Tibial nerve (tissue), 4 donors: ENCODE data around the gene ADCY10.
A peak's percentile ranks its signal among the peaks of the same experiment; 100 is the strongest.

Source experiments
- EP300 ChIP-seq, 2 donors: sonication (generic); formaldehyde crosslinking; IDR thresholded peaks; one replicate each; pipeline ENCODE4 v1.6.1; 2017; ENCODE audit warnings: antibody characterized with exemption in 2 of 2, mild to moderate bottlenecking in 1 of 2
- POLR2A ChIP-seq, 2 donors: fragments of 450-650 bp; IDR thresholded peaks; one replicate each; pipeline ENCODE4 v1.6.1; 2017; ENCODE audit warnings: antibody characterized with exemption in 2 of 2, mild to moderate bottlenecking in 2 of 2, moderate library complexity in 2 of 2
- TF ChIP-seq, protein P1 (sequence below), 5 experiments: fragments of 200-600 bp in 3 of 5; fragments of 450-650 bp in 2 of 5; sonication (generic) in 3 of 5; IDR thresholded peaks; one replicate each; pipeline ENCODE4 v1.5.1; 2016 to 2019; ENCODE audit warnings: antibody characterized with exemption in 5 of 5, mild to moderate bottlenecking in 3 of 5, moderate library complexity in 2 of 5

DNA sequence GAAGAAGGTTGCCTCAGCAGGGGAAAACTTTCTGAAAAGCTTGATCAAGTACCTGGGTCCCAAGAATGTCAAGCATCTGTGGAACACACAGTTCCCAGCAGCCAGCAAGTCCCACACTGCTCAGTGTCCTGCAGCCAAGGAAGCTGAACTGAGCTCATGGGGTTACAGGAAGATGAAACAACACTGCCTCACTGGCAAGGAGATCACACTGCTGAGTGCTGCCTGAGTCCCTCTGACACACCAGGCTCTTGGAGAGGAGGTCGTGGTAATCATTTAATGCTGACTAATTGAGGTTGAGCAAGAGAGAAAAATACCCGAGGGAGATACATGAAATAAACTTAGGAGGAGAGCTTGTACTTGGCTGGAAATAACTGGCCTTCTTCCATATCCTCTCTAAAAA, 116.9 kb downstream of the ADCY10 start:
- TF ChIP-seq POLR2A (IDR thresholded peaks at IDR 0.05) (no peak), EP300 (IDR thresholded peaks at IDR 0.05) (peak; percentile 55 to 96)
- TF ChIP-seq, protein P1, sequence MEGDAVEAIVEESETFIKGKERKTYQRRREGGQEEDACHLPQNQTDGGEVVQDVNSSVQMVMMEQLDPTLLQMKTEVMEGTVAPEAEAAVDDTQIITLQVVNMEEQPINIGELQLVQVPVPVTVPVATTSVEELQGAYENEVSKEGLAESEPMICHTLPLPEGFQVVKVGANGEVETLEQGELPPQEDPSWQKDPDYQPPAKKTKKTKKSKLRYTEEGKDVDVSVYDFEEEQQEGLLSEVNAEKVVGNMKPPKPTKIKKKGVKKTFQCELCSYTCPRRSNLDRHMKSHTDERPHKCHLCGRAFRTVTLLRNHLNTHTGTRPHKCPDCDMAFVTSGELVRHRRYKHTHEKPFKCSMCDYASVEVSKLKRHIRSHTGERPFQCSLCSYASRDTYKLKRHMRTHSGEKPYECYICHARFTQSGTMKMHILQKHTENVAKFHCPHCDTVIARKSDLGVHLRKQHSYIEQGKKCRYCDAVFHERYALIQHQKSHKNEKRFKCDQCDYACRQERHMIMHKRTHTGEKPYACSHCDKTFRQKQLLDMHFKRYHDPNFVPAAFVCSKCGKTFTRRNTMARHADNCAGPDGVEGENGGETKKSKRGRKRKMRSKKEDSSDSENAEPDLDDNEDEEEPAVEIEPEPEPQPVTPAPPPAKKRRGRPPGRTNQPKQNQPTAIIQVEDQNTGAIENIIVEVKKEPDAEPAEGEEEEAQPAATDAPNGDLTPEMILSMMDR (IDR thresholded peaks at IDR 0.05), result no peak
